ENCODE data around the gene ASIC2.

The ASIC2 gene

DNA sequence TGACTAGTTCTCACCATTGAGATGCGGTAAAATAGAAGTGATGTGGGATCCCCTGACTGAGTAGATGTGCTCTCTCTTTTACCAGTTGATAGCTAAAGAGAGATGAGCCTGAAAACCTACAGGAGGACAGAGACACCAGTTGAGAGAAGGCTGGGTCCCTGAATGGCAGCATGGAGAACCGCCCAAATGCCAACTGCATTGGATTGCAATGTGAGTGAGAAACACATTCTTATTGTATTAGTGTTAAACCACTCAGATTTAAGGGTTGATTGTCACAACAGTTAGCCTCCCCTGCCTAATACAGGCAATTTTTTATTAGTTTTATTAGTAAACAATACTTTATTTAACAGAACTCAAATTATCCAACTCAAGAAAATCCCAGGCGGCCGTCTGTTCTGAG is 240.2 kb downstream of the ASIC2 start:
- Histone ChIP-seq H3K9ac (ENCODE audit: low read depth, low read length, poor library complexity) (no peak overlapping the region), H3K4ac (ENCODE audit: low read length) (no peak overlapping the region), H3K4me3 (ENCODE audit: low read length in 2 of 2) (no peak overlapping the region), H2AFZ (ENCODE audit: low read length) (no peak overlapping the region), H2AK5ac (ENCODE audit: low read depth, low read length) (no peak overlapping the region), H3K18ac (ENCODE audit: low read length) (no peak overlapping the region), H3K9me3 (replicated peaks in 1 of 2; ENCODE audit: control insufficient read depth in 2 of 2, insufficient read depth in 1 of 2, low read depth in 1 of 2, low read length in 2 of 2) (no peaks in the 10 kb centered on the region), H3K14ac (ENCODE audit: low read length) (no peak overlapping the region), H4K8ac (ENCODE audit: low read depth, low read length) (no peak overlapping the region), H2BK15ac (ENCODE audit: low read length) (no peak overlapping the region), H3K23ac (ENCODE audit: low read depth, low read length, poor library complexity) (no peak overlapping the region), H3K4me1 (ENCODE audit: control insufficient read depth in 2 of 2, insufficient read depth in 1 of 2, low read depth in 1 of 2, low read length in 2 of 2) (no peaks in the 10 kb centered on the region), H2BK12ac (ENCODE audit: low read length) (no peak overlapping the region), H2BK5ac (ENCODE audit: low read length) (no peak overlapping the region), H3K36me3 (replicated peaks in 1 of 2; ENCODE audit: control insufficient read depth in 2 of 2, insufficient read depth in 2 of 2, low read length in 2 of 2) (no peaks in the 10 kb centered on the region), H3K27me3 (ENCODE audit: control insufficient read depth in 3 of 3, insufficient read depth in 3 of 3, low read depth in 1 of 3, low read length in 3 of 3) (no peaks in the 10 kb centered on the region), H2BK120ac (ENCODE audit: low read depth, low read length) (no peak overlapping the region), H4K91ac (ENCODE audit: low read depth, low read length, poor library complexity) (no peak overlapping the region), H3K79me1 (ENCODE audit: low read depth, low read length) (no peaks in the 10 kb centered on the region), H3K4me2 (ENCODE audit: insufficient read depth, low read length, poor library complexity, severe bottlenecking) (no peak overlapping the region), H3K27ac (replicated peaks; ENCODE audit: low read length) (no peak overlapping the region)
- no peak for DNase-seq (ENCODE audit: low spot score)
- no CpG with 5 or more reads among the region's 4 CpGs for WGBS, 2 donors (ENCODE audit: extremely low coverage in 2 of 2, insufficient read length in 2 of 2, insufficient replicate concordance in 1 of 2)

DNA sequence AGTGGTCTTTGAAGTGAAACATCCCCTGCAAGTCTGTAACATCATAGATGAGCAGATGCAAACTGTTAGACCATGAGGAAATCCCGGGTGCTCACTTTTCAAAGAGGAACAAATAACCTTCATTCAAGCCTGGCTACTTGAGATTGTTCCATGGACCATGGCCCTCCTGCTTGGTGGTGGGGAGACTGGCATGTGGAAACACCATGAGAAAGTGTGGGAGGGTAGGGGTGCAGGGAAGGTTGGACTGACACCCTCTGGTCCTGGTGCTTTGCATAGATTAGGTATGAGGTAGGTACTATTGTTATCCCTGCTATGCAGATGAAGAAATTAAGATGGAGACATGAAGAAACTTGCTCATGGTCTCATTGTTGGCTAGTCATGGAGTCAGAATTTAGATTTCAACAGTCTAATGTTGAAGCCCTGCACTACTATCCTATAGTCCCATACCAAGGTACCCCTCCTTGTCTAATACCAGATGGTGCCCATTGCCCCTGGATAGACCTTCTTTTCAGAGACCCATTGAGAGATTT is 242.4 kb downstream of the ASIC2 start:
- H2AFZ ChIP-seq (ENCODE audit: low read length), result no peak overlapping the region
- H4K8ac ChIP-seq (ENCODE audit: low read depth, low read length), result no peak overlapping the region
- no peak overlapping the region for H3K9ac ChIP-seq (ENCODE audit: low read depth, low read length, poor library complexity)
- H3K4me3 ChIP-seq (ENCODE audit: low read length in 2 of 2), result no peak overlapping the region
- H3K23ac ChIP-seq (ENCODE audit: low read depth, low read length, poor library complexity), result no peak overlapping the region
- H3K79me1 ChIP-seq (ENCODE audit: low read depth, low read length), result no peaks in the 10 kb centered on the region
- H4K91ac ChIP-seq (ENCODE audit: low read depth, low read length, poor library complexity), result no peak overlapping the region
- H2AK5ac ChIP-seq (ENCODE audit: low read depth, low read length), result no peak overlapping the region
- H3K4me2 ChIP-seq (ENCODE audit: insufficient read depth, low read length, poor library complexity, severe bottlenecking), result no peak overlapping the region
- no peak overlapping the region for H2BK120ac ChIP-seq (ENCODE audit: low read depth, low read length)
- H2BK15ac ChIP-seq (ENCODE audit: low read length), result no peak overlapping the region
- H3K18ac ChIP-seq (ENCODE audit: low read length), result no peak overlapping the region
- H3K4me1 ChIP-seq (ENCODE audit: control insufficient read depth in 2 of 2, insufficient read depth in 1 of 2, low read depth in 1 of 2, low read length in 2 of 2), result peaks cover 0 to 5% of the 10 kb centered on the region in 2 donors
- DNase-seq (ENCODE audit: low spot score), result no peak
- H3K14ac ChIP-seq (ENCODE audit: low read length), result no peak overlapping the region
- H3K27ac ChIP-seq (replicated peaks; ENCODE audit: low read length), result no peak overlapping the region
- H2BK12ac ChIP-seq (ENCODE audit: low read length), result no peak overlapping the region
- WGBS, 2 donors (ENCODE audit: extremely low coverage in 2 of 2, insufficient read length in 2 of 2, insufficient replicate concordance in 1 of 2), result no CpG with 5 or more reads among the region's 1 CpG
- H3K4ac ChIP-seq (ENCODE audit: low read length), result no peak overlapping the region
- H2BK5ac ChIP-seq (ENCODE audit: low read length), result no peak overlapping the region
- H3K27me3 ChIP-seq (ENCODE audit: control insufficient read depth in 3 of 3, insufficient read depth in 3 of 3, low read depth in 1 of 3, low read length in 3 of 3), result no peaks in the 10 kb centered on the region
- no peaks in the 10 kb centered on the region for H3K9me3 ChIP-seq (replicated peaks in 1 of 2; ENCODE audit: control insufficient read depth in 2 of 2, insufficient read depth in 1 of 2, low read depth in 1 of 2, low read length in 2 of 2)
- H3K36me3 ChIP-seq (replicated peaks in 1 of 2; ENCODE audit: control insufficient read depth in 2 of 2, insufficient read depth in 2 of 2, low read length in 2 of 2), result no peaks in the 10 kb centered on the region

DNA sequence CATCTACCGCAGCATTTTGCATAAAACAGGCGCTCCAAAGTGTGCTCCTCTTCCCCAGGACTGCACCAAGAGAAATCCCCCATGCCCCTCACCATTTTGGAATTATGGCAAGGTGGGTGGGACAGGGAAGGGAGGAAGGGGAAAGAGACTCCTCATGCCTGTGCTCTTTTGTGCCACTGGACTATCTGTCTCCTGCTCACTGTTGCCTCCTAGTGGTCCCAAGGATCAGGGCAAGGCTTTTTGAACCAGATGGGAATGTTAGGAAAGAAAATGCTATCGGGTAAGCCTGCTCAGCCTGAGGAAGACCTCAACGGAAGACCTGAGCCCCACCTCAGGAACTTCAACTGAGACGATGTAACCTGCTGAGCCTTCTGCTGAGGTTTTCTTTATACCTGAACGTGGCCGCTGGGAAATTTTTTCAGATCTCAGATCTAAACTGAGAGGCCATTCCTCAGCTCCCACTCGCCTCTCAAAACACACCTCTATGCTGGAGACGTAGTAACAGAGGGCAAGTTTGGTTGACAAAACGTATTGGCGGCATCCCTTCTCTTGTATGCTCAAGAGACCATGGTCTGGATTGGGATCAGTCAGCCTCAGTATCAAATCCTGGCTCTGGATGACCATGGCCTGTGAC is 243.2 kb downstream of the ASIC2 start:
- Histone ChIP-seq H3K4ac (ENCODE audit: low read length) (no peak overlapping the region), H3K79me1 (ENCODE audit: low read depth, low read length) (no peaks in the 10 kb centered on the region), H2AFZ (ENCODE audit: low read length) (no peak overlapping the region), H2BK12ac (ENCODE audit: low read length) (no peak overlapping the region), H2BK120ac (ENCODE audit: low read depth, low read length) (no peak overlapping the region), H2BK15ac (ENCODE audit: low read length) (no peak overlapping the region), H3K9me3 (replicated peaks in 1 of 2; ENCODE audit: control insufficient read depth in 2 of 2, insufficient read depth in 1 of 2, low read depth in 1 of 2, low read length in 2 of 2) (no peaks in the 10 kb centered on the region), H2AK5ac (ENCODE audit: low read depth, low read length) (no peak overlapping the region), H3K36me3 (replicated peaks in 1 of 2; ENCODE audit: control insufficient read depth in 2 of 2, insufficient read depth in 2 of 2, low read length in 2 of 2) (no peaks in the 10 kb centered on the region), H3K14ac (ENCODE audit: low read length) (no peak overlapping the region), H3K4me1 (ENCODE audit: control insufficient read depth in 2 of 2, insufficient read depth in 1 of 2, low read depth in 1 of 2, low read length in 2 of 2) (peaks cover 0 to 5% of the 10 kb centered on the region in 2 donors), H3K4me3 (ENCODE audit: low read length in 2 of 2) (no peak overlapping the region), H3K23ac (ENCODE audit: low read depth, low read length, poor library complexity) (no peak overlapping the region), H3K18ac (ENCODE audit: low read length) (no peak overlapping the region), H4K8ac (ENCODE audit: low read depth, low read length) (no peak overlapping the region), H3K27ac (replicated peaks; ENCODE audit: low read length) (no peak overlapping the region), H2BK5ac (ENCODE audit: low read length) (no peak overlapping the region), H4K91ac (ENCODE audit: low read depth, low read length, poor library complexity) (no peak overlapping the region), H3K4me2 (ENCODE audit: insufficient read depth, low read length, poor library complexity, severe bottlenecking) (no peak overlapping the region), H3K27me3 (ENCODE audit: control insufficient read depth in 3 of 3, insufficient read depth in 3 of 3, low read depth in 1 of 3, low read length in 3 of 3) (no peaks in the 10 kb centered on the region), H3K9ac (ENCODE audit: low read depth, low read length, poor library complexity) (no peak overlapping the region)
- no CpG with 5 or more reads among the region's 11 CpGs for WGBS, 2 donors (ENCODE audit: extremely low coverage in 2 of 2, insufficient read length in 2 of 2, insufficient replicate concordance in 1 of 2)
- peak; percentile 65 for DNase-seq (ENCODE audit: low spot score)

DNA sequence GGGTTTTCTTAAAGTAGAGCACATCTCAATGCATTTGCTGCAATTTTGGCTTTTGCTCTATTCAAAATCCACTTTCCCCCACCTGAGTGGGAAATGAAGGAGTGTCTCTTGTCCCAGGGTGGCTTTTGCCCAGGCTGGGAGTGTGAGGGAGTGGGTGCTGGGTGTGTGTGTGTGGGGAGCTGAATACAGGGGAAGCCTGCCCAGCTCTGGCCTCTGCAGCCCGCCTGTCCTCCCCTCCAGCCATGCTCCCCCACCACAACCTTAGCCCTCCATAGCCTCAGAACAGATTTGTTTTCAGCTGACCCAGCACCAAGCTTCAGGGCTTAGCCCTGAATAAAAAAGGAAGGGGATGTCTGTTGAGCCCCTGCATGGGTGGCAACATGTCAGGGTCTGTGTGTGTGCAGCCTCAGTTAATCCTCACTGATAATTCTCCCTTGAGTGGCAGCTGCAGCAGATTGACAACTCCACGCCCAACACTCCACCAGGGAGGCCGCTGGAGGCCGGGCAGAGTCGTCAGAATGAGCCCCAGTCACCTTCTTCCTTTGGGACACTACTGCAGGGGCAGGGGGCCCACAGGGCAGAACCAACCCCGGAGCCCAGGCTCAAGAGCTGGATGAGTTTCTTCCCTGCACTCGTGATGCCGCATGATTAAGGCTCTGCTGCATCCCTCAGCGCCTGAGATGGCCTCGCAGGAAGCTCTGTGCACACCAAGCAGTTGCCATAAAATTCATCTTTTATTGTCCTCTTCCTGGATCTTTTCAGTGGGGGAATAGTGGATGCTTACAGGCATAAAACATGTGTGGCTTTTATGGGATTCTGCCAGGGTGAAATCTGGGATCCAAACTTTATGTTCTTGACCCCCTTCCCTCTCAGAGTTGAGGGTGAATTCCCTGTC is 246.5 kb downstream of the ASIC2 start:
- Histone ChIP-seq H3K18ac (ENCODE audit: low read length) (no peak overlapping the region), H3K27ac (replicated peaks; ENCODE audit: low read length) (no peak overlapping the region), H3K79me1 (ENCODE audit: low read depth, low read length) (no peaks in the 10 kb centered on the region), H4K8ac (ENCODE audit: low read depth, low read length) (no peak overlapping the region), H2BK5ac (ENCODE audit: low read length) (no peak overlapping the region), H3K36me3 (replicated peaks in 1 of 2; ENCODE audit: control insufficient read depth in 2 of 2, insufficient read depth in 2 of 2, low read length in 2 of 2) (no peaks in the 10 kb centered on the region), H3K14ac (ENCODE audit: low read length) (no peak overlapping the region), H2AK5ac (ENCODE audit: low read depth, low read length) (no peak overlapping the region), H2BK120ac (ENCODE audit: low read depth, low read length) (no peak overlapping the region), H3K9ac (ENCODE audit: low read depth, low read length, poor library complexity) (no peak overlapping the region), H2BK12ac (ENCODE audit: low read length) (no peak overlapping the region), H3K9me3 (replicated peaks in 1 of 2; ENCODE audit: control insufficient read depth in 2 of 2, insufficient read depth in 1 of 2, low read depth in 1 of 2, low read length in 2 of 2) (no peaks in the 10 kb centered on the region), H2AFZ (ENCODE audit: low read length) (no peak overlapping the region), H3K23ac (ENCODE audit: low read depth, low read length, poor library complexity) (no peak overlapping the region), H3K27me3 (ENCODE audit: control insufficient read depth in 3 of 3, insufficient read depth in 3 of 3, low read depth in 1 of 3, low read length in 3 of 3) (no peaks in the 10 kb centered on the region), H4K91ac (ENCODE audit: low read depth, low read length, poor library complexity) (no peak overlapping the region), H3K4me2 (ENCODE audit: insufficient read depth, low read length, poor library complexity, severe bottlenecking) (no peak overlapping the region), H3K4ac (ENCODE audit: low read length) (no peak overlapping the region), H3K4me3 (ENCODE audit: low read length in 2 of 2) (no peak overlapping the region), H3K4me1 (ENCODE audit: control insufficient read depth in 2 of 2, insufficient read depth in 1 of 2, low read depth in 1 of 2, low read length in 2 of 2) (peaks cover 0 to 5% of the 10 kb centered on the region in 2 donors), H2BK15ac (ENCODE audit: low read length) (no peak overlapping the region)
- no peak for DNase-seq (ENCODE audit: low spot score)
- no CpG with 5 or more reads among the region's 10 CpGs for WGBS, 2 donors (ENCODE audit: extremely low coverage in 2 of 2, insufficient read length in 2 of 2, insufficient replicate concordance in 1 of 2)

Data from neuronal stem cell (in vitro differentiated cells).